ENCODE measurements around the gene BLM. TPM values are rescaled to one million over a fixed set of nuclear protein-coding genes. Genes with fewer than 3 reads are reported as not detected.
A peak's percentile ranks its signal among the peaks of the same experiment; 100 is the strongest.

The BLM gene
- total and polyA plus RNA-seq, 2 of the 13 experiments (the other 11 are each of a cell fraction or from before 2014, with no cell fraction given), result 5.1 to 11.8 TPM

- Histone ChIP-seq H3K9ac (ENCODE audit: insufficient read depth, low read depth, low read length) (no peak overlapping the region), H3K4me3 (replicated peaks in 1 of 3; ENCODE audit: insufficient read depth in 1 of 3, low read depth in 2 of 3, low read length in 3 of 3) (no peak overlapping the region), H3K36me3 (replicated peaks in 1 of 2; ENCODE audit: control insufficient read depth in 1 of 2, insufficient read depth in 2 of 2, low read length in 2 of 2) (no peaks in the 10 kb centered on the region), H3K27ac (ENCODE audit: extremely low read length, insufficient read depth, low read length) (no peak overlapping the region), H3K4me2 (ENCODE audit: low read depth, low read length) (no peak overlapping the region), H3K79me2 (ENCODE audit: insufficient read depth, low read length) (no peaks in the 10 kb centered on the region), H4K20me1 (ENCODE audit: insufficient read depth, low read length) (no peaks in the 10 kb centered on the region), H3K27me3 (ENCODE audit: control insufficient read depth in 1 of 2, insufficient read depth in 2 of 2, low read length in 2 of 2) (no peaks in the 10 kb centered on the region), H3K4me1 (ENCODE audit: insufficient read depth, low read length) (no peaks in the 10 kb centered on the region), H3K9me3 (ENCODE audit: low read length) (no peaks in the 10 kb centered on the region), H2AFZ (ENCODE audit: low read length) (no peak overlapping the region)
- TF ChIP-seq ZNF160 (CRISPR knock-in tag; IDR thresholded peaks at IDR 0.05) (0 out of 2 replicates have a peak, but pooled peaks have one; percentile 40), TRIM22 (IDR thresholded peaks at IDR 0.05) (no peak), AKNA (CRISPR knock-in tag; IDR thresholded peaks at IDR 0.05; ENCODE audit: borderline replicate concordance) (no peak)
- ChIA-PET POLR2A (no interaction called here), CTCF (ENCODE audit: low intra/inter-chr PET ratio, low total read pairs) (no interaction called here)
- DNase-seq (ENCODE audit: low spot score), result no peak
- WGBS (ENCODE audit: low lambda C conversion rate), result 88% methylated on average over 5 of the region's 5 CpGs
- no TSS peak for BruUV-seq (replicated peaks)
- intact Hi-C loops (cut with micrococcal nuclease; ENCODE audit: unreplicated experiment), result no loop called here
- FAIRE-seq, result no peak
- in situ Hi-C loops (cut with HindIII; ENCODE audit: extremely low pct_ligation_motif_present, low pct_unique_long_range_greater_than_20kb), result no loop called here
- no peak for ATAC-seq
Observed at GRCh38 chr15:90703455-90703854, 13.7 kb upstream of the BLM start.

Data from HepG2 (cell line).